Keratinocyte (primary cell): ENCODE data around the gene SNAP25. TPM values are rescaled to one million over a fixed set of nuclear protein-coding genes. Genes with fewer than 3 reads are reported as not detected.

ENCODE experiments used
- DNase-seq: peaks from one replicate; pipeline ENCODE4 v3.0.0-alpha.2; 2011; ENCODE audit warnings: low read depth, missing footprints, low spot score
- FAIRE-seq: peaks from 2 replicates; lab custom pipeline; 2011; peaks lifted over from hg19 to GRCh38; lab: Jason Lieb, UNC
- H2AFZ ChIP-seq: 2 replicates; pipeline ENCODE4 v1.6.0; 2012; ENCODE audit warnings: low read length, control low read depth, inconsistent platforms; ENCODE audit not compliant: control insufficient read depth
- H3K27ac ChIP-seq: 2 replicates; pipeline ENCODE4 v1.5.1; 2011; ENCODE audit warnings: low read length; ENCODE audit not compliant: control insufficient read depth, insufficient read depth
- H3K27me3 ChIP-seq: 3 replicates; pipeline ENCODE4 v1.6.0; 2011; ENCODE audit warnings: low read length; ENCODE audit not compliant: control insufficient read depth, insufficient read depth; ENCODE audit errors: extremely low read depth
- H3K36me3 ChIP-seq, 2 experiments: 2 replicates in 1 of 2; 3 replicates in 1 of 2; pipeline ENCODE4 v1.5.1; 2011; ENCODE audit warnings: low read length in 2 of 2, mild to moderate bottlenecking in 1 of 2; ENCODE audit not compliant: control insufficient read depth in 2 of 2, insufficient read depth in 2 of 2; ENCODE audit errors: extremely low read depth in 1 of 2
- H3K4me1 ChIP-seq: 3 replicates; pipeline ENCODE4 v1.5.1; 2011; ENCODE audit warnings: low read length; ENCODE audit not compliant: control insufficient read depth, insufficient read depth; ENCODE audit errors: extremely low read depth
- H3K4me2 ChIP-seq: 3 replicates; pipeline ENCODE4 v1.6.0; 2011; ENCODE audit warnings: low read depth, low read length; ENCODE audit not compliant: control insufficient read depth, insufficient read depth; ENCODE audit errors: extremely low read depth
- H3K4me3 ChIP-seq, 3 experiments: fragments of 200-600 bp in 1 of 3; sonication (generic) in 1 of 3; 2 replicates in 2 of 3; 3 replicates in 1 of 3; pipeline ENCODE4 v1.5.1; 2011 to 2016; ENCODE audit warnings: low read length in 3 of 3, mild to moderate bottlenecking in 3 of 3, control low read depth in 2 of 3, inconsistent platforms in 1 of 3, low read depth in 1 of 3, mixed read lengths in 1 of 3, mixed run types in 1 of 3, moderate library complexity in 1 of 3; ENCODE audit not compliant: control insufficient read depth in 2 of 3, insufficient read depth in 2 of 3; ENCODE audit errors: extremely low read depth in 1 of 3
- H3K79me2 ChIP-seq: 2 replicates; pipeline ENCODE4 v1.6.0; 2012; ENCODE audit warnings: low read length; ENCODE audit not compliant: control insufficient read depth, insufficient read depth
- H3K9ac ChIP-seq: 3 replicates; pipeline ENCODE4 v1.6.0; 2011; ENCODE audit warnings: low read length; ENCODE audit not compliant: control insufficient read depth, insufficient read depth; ENCODE audit errors: extremely low read depth
- H3K9me1 ChIP-seq: 3 replicates; pipeline ENCODE4 v1.6.0; 2011; ENCODE audit warnings: low read length; ENCODE audit not compliant: control insufficient read depth, insufficient read depth; ENCODE audit errors: extremely low read depth
- H3K9me3 ChIP-seq: 2 replicates; pipeline ENCODE4 v1.5.1; 2012; ENCODE audit warnings: low read depth, low read length; ENCODE audit not compliant: control insufficient read depth
- H4K20me1 ChIP-seq: 3 replicates; pipeline ENCODE4 v1.6.0; 2011; ENCODE audit warnings: low read length; ENCODE audit not compliant: control insufficient read depth, insufficient read depth; ENCODE audit errors: extremely low read depth
- CTCF ChIP-seq, 3 experiments: IDR thresholded peaks in 1 of 3; conservative IDR thresholded peaks in 1 of 3; optimal IDR thresholded peaks in 1 of 3; 2 replicates in 2 of 3; 3 replicates in 1 of 3; pipeline versions ENCODE3 to v1.5.1; 2011; ENCODE audit warnings: low read length in 3 of 3, mild to moderate bottlenecking in 3 of 3, moderate library complexity in 2 of 3, control low read depth in 1 of 3, inconsistent platforms in 1 of 3; ENCODE audit not compliant: insufficient read depth in 2 of 3; ENCODE audit errors: extremely low read depth in 1 of 3
- EZH2 ChIP-seq: IDR thresholded peaks from one replicate; pipeline ENCODE4 v1.6.1; 2012; ENCODE audit warnings: inconsistent platforms, mild to moderate bottlenecking, low read length, moderate library complexity
- dilution Hi-C: fragments of 300-500 bp; cut with MboI; formaldehyde crosslinking; loops from one replicate; pipeline ENCODE4 v1.7.0; 2020; ENCODE audit warnings: low sequenced_read_pairs; ENCODE audit not compliant: extremely low pct_ligation_motif_present
- polyA plus RNA-seq, 5 experiments: library from polyadenylated mRNA; depleted of rRNA in 3 of 5; stranded (reverse) in 3 of 5; stranded (forward) in 1 of 5; unstranded in 1 of 5; fragments of >200 nt; gene quantifications; 1 replicate in 1 of 5; 2 replicates in 3 of 5; 3 replicates in 1 of 5; pipeline versions ENCODE4 v1.2.1 to v1.2.3, GENCODE V29; 2011 to 2012; ENCODE audit warnings: missing spikeins in 2 of 5, low read depth in 1 of 5, low replicate concordance in 1 of 5

SNAP25 gene
- polyA plus RNA-seq, 1 donor (not counting 4 experiments of a cell fraction or from before 2014, with no cell fraction given): not detected

GRCh38 chr20:10291568-10292248 is 73.1 kb downstream of the SNAP25 start:
- Histone ChIP-seq H3K4me2 (no peak overlapping the region), H3K9me1 (no peaks in the 10 kb centered on the region), H3K79me2 (no peaks in the 10 kb centered on the region), H3K9ac (no peak overlapping the region), H2AFZ (no peak overlapping the region), H3K4me1 (no peaks in the 10 kb centered on the region), H3K27me3 (peaks cover under 1% of the 10 kb centered on the region), H3K27ac (no peak overlapping the region), H3K4me3 (no peak overlapping the region), H3K9me3 (no peaks in the 10 kb centered on the region), H3K36me3 (no peaks in the 10 kb centered on the region), H4K20me1 (no peaks in the 10 kb centered on the region)
- DNase-seq (no peak), FAIRE-seq (no peak)
- dilution Hi-C loops: no loop called here
- TF ChIP-seq CTCF (optimal IDR thresholded peaks at IDR 0.05 in 1 of 3, IDR thresholded peaks at IDR 0.05 in 1 of 3, conservative IDR thresholded peaks at IDR 0.05 in 1 of 3; ENCODE audit: extremely low read depth in 1 of 3, insufficient read depth in 2 of 3, low read length in 3 of 3) (no peak), EZH2 (no peak)

- TF ChIP-seq CTCF (optimal IDR thresholded peaks at IDR 0.05 in 1 of 3, IDR thresholded peaks at IDR 0.05 in 1 of 3, conservative IDR thresholded peaks at IDR 0.05 in 1 of 3; ENCODE audit: extremely low read depth in 1 of 3, insufficient read depth in 2 of 3, low read length in 3 of 3) (no peak), EZH2 (no peak)
Observed at GRCh38 chr20:10297223-10297622, 78.6 kb downstream of the SNAP25 start.

More at GRCh38 chr20:10297223-10297622, 78.6 kb downstream of the SNAP25 start:
- H3K4me2 ChIP-seq: no peak overlapping the region
- no peak overlapping the region for H3K4me3 ChIP-seq
- peaks cover 3% of the 10 kb centered on the region for H3K27me3 ChIP-seq
- H3K9me1 ChIP-seq: no peaks in the 10 kb centered on the region
- H3K27ac ChIP-seq: no peak overlapping the region
- dilution Hi-C loops: no loop called here
- no peaks in the 10 kb centered on the region for H3K79me2 ChIP-seq
- H2AFZ ChIP-seq: no peak overlapping the region
- FAIRE-seq (no peak), DNase-seq (no peak)
- peaks cover 2% of the 10 kb centered on the region for H3K4me1 ChIP-seq
- H4K20me1 ChIP-seq: no peaks in the 10 kb centered on the region
- no peak overlapping the region for H3K9ac ChIP-seq
- no peaks in the 10 kb centered on the region for H3K9me3 ChIP-seq
- H3K36me3 ChIP-seq: no peaks in the 10 kb centered on the region
